ENCODE data around the gene GNB1L. TPM values are rescaled to one million over a fixed set of nuclear protein-coding genes. Genes with fewer than 3 reads are reported as not detected.
A peak's percentile ranks its signal among the peaks of the same experiment; 100 is the strongest.

The GNB1L gene
- total and polyA plus RNA-seq, 2 experiments from 2014 or later = 14.3 to 16.5 TPM

- Histone ChIP-seq H3K9ac (peak overlapping the region; percentile 39), H3F3A (ENCODE audit: insufficient read depth) (peaks cover 13% of the 10 kb centered on the region), H3K9me3 (ENCODE audit: low read depth) (no peaks in the 10 kb centered on the region), H3K9me2 (ENCODE audit: insufficient read depth) (no peaks in the 10 kb centered on the region), H4K20me1 (ENCODE audit: insufficient read depth) (no peaks in the 10 kb centered on the region), H3K79me2 (ENCODE audit: insufficient read depth) (peaks cover 10% of the 10 kb centered on the region; the same call in 1 of the 2 replicates), H3K4me3 (no peak overlapping the region), H3K36me3 (ENCODE audit: low read depth) (no peaks in the 10 kb centered on the region), H2AFZ (no peak overlapping the region), H3K4me1 (ENCODE audit: insufficient read depth) (peaks cover 38% of the 10 kb centered on the region), H3K27ac (peak overlapping the region; percentile 70), H3K27me3 (replicated peaks; ENCODE audit: insufficient read depth) (no peaks in the 10 kb centered on the region), H3K4me2 (ENCODE audit: unreplicated experiment) (peak overlapping the region; percentile 29)
- DNase-seq = peak; percentile 93
- TF ChIP-seq EZH2 (IDR thresholded peaks at IDR 0.05; ENCODE audit: insufficient read depth, poor library complexity, severe bottlenecking) (no peak), EZH2phosphoT487 (IDR thresholded peaks at IDR 0.05; ENCODE audit: insufficient read depth, low read depth) (no peak)
- in situ Hi-C loops (cut with MboI) = no loop called here
- 10 to 12% methylated on average over 12 of the region's 12 CpGs for WGBS, 2 experiments (ENCODE audit: low coverage in 1 of 2, low lambda C conversion rate in 2 of 2, missing lambda C conversion rate in 2 of 2)
These were observed 32.1 kb upstream of the GNB1L start for GRCh38 chr22:19886605-19887255.

- Histone ChIP-seq H3K9me3 (ENCODE audit: low read depth) (no peaks in the 10 kb centered on the region), H3K27ac (peak overlapping the region; percentile 70), H3K27me3 (replicated peaks; ENCODE audit: insufficient read depth) (no peaks in the 10 kb centered on the region), H3K9ac (peak overlapping the region; percentile 39; the same call in 1 of the 2 replicates), H2AFZ (no peak overlapping the region), H3K4me1 (ENCODE audit: insufficient read depth) (peaks cover 36% of the 10 kb centered on the region), H3K4me2 (ENCODE audit: unreplicated experiment) (peak overlapping the region; percentile 29), H3K4me3 (no peak overlapping the region), H3K36me3 (ENCODE audit: low read depth) (no peaks in the 10 kb centered on the region), H3K9me2 (ENCODE audit: insufficient read depth) (no peaks in the 10 kb centered on the region), H3F3A (ENCODE audit: insufficient read depth) (peaks cover 14% of the 10 kb centered on the region), H4K20me1 (ENCODE audit: insufficient read depth) (no peaks in the 10 kb centered on the region), H3K79me2 (ENCODE audit: insufficient read depth) (peaks cover 10% of the 10 kb centered on the region; the same call in 1 of the 2 replicates)
- 60 to 69% methylated on average over 15 of the region's 15 CpGs for WGBS, 2 experiments (ENCODE audit: low coverage in 1 of 2, low lambda C conversion rate in 2 of 2, missing lambda C conversion rate in 2 of 2)
- TF ChIP-seq EZH2phosphoT487 (IDR thresholded peaks at IDR 0.05; ENCODE audit: insufficient read depth, low read depth) (no peak), EZH2 (IDR thresholded peaks at IDR 0.05; ENCODE audit: insufficient read depth, poor library complexity, severe bottlenecking) (no peak)
- in situ Hi-C loops (cut with MboI) = no loop called here
- no peak for DNase-seq
These were observed 31.3 kb upstream of the GNB1L start for GRCh38 chr22:19885841-19886592.

GRCh38 chr22:19884954-19885751 lies 30.5 kb upstream of the GNB1L start:
- no peaks in the 10 kb centered on the region for H3K36me3 ChIP-seq (ENCODE audit: low read depth)
- H3K27ac ChIP-seq = no peak overlapping the region
- H4K20me1 ChIP-seq (ENCODE audit: insufficient read depth) = no peaks in the 10 kb centered on the region
- 74 to 77% methylated on average over 26 of the region's 26 CpGs for WGBS, 2 experiments (ENCODE audit: low coverage in 1 of 2, low lambda C conversion rate in 2 of 2, missing lambda C conversion rate in 2 of 2)
- no peak for DNase-seq
- H3F3A ChIP-seq (ENCODE audit: insufficient read depth) = peaks cover 13% of the 10 kb centered on the region
- TF ChIP-seq EZH2 (IDR thresholded peaks at IDR 0.05; ENCODE audit: insufficient read depth, poor library complexity, severe bottlenecking) (no peak), EZH2phosphoT487 (IDR thresholded peaks at IDR 0.05; ENCODE audit: insufficient read depth, low read depth) (no peak)
- H3K9ac ChIP-seq = no peak overlapping the region
- H3K27me3 ChIP-seq (replicated peaks; ENCODE audit: insufficient read depth) = no peaks in the 10 kb centered on the region
- H2AFZ ChIP-seq = no peak overlapping the region
- peaks cover 38% of the 10 kb centered on the region for H3K4me1 ChIP-seq (ENCODE audit: insufficient read depth)
- no peak overlapping the region for H3K4me2 ChIP-seq (ENCODE audit: unreplicated experiment)
- in situ Hi-C loops (cut with MboI) = no loop called here
- H3K79me2 ChIP-seq (ENCODE audit: insufficient read depth) = peaks cover 16% of the 10 kb centered on the region; the same call in 1 of the 2 replicates
- no peak overlapping the region for H3K4me3 ChIP-seq
- no peaks in the 10 kb centered on the region for H3K9me2 ChIP-seq (ENCODE audit: insufficient read depth)
- H3K9me3 ChIP-seq (ENCODE audit: low read depth) = no peaks in the 10 kb centered on the region

Measured in GM23248 (cell line).